Natural killer cell (primary cell): Measurements from ENCODE around the gene PRRX2. TPM values are rescaled to one million over a fixed set of nuclear protein-coding genes. Genes with fewer than 3 reads are reported as not detected.
A peak's percentile ranks its signal among the peaks of the same experiment; 100 is the strongest.

Source experiments
- ATAC-seq, 3 donors: fragments of 150-1000 bp in 2 of 3; fragments of 200-7000 bp in 1 of 3; cut with Tn5 transposase; 1 replicate in 1 of 3; 2 replicates in 2 of 3; pipeline ENCODE4 v1.10.0; 2021; ENCODE audit warnings: mild to moderate bottlenecking in 2 of 3, moderate library complexity in 2 of 3
- DNase-seq, 2 donors: peaks; one replicate each; pipeline versions ENCODE4 v3.0.0 to v3.0.0-alpha.2; 2013 to 2021; ENCODE audit warnings: mixed read lengths in 1 of 2
- H3K27ac ChIP-seq: one replicate; pipeline ENCODE4 v1.5.1; 2013; ENCODE audit warnings: mild to moderate bottlenecking, low read length
- H3K27me3 ChIP-seq: one replicate; pipeline ENCODE4 v1.6.1; 2013; ENCODE audit warnings: low read length; ENCODE audit not compliant: control insufficient read depth, insufficient read depth
- H3K36me3 ChIP-seq: one replicate; pipeline ENCODE4 v1.6.1; 2013; ENCODE audit warnings: low read length; ENCODE audit not compliant: control insufficient read depth, insufficient read depth
- H3K4me1 ChIP-seq: one replicate; pipeline ENCODE4 v1.6.1; 2013; ENCODE audit warnings: low read length; ENCODE audit not compliant: control insufficient read depth, insufficient read depth
- H3K4me3 ChIP-seq: one replicate; pipeline ENCODE4 v1.5.1; 2013; ENCODE audit warnings: low read length
- H3K9me3 ChIP-seq: one replicate; pipeline ENCODE4 v1.6.1; 2013; ENCODE audit warnings: low read length; ENCODE audit not compliant: control insufficient read depth, insufficient read depth
- H3K27ac Mint-ChIP-seq, 2 donors: one replicate each; pipeline ENCODE4 v1.8.0; 2022; ENCODE audit warnings: mild to moderate bottlenecking in 2 of 2, mixed read lengths in 2 of 2, moderate library complexity in 1 of 2
- H3K27me3 Mint-ChIP-seq, 2 donors: one replicate each; pipeline ENCODE4 v1.8.0; 2022; ENCODE audit warnings: low read depth in 2 of 2, mixed read lengths in 2 of 2
- H3K36me3 Mint-ChIP-seq: one replicate; pipeline ENCODE4 v1.8.0; 2022; ENCODE audit warnings: mixed read lengths
- H3K4me1 Mint-ChIP-seq, 2 donors: one replicate each; pipeline ENCODE4 v1.8.0; 2022; ENCODE audit warnings: mixed read lengths in 2 of 2
- H3K4me3 Mint-ChIP-seq: one replicate; pipeline ENCODE4 v1.8.0; 2022; ENCODE audit warnings: mild to moderate bottlenecking, moderate library complexity, mixed read lengths
- H3K9me3 Mint-ChIP-seq, 2 donors: one replicate each; pipeline ENCODE4 v1.8.0; 2022; ENCODE audit warnings: mixed read lengths in 2 of 2
- CTCF ChIP-seq: fragments of 200-600 bp; IDR thresholded peaks from one replicate; pipeline ENCODE4 v1.8.0; 2022; ENCODE audit warnings: antibody characterized with exemption
- WGBS: methylation state at CpG from one replicate; pipeline ENCODE4 v1.1.7; 2013; ENCODE audit warnings: missing lambda C conversion rate; ENCODE audit not compliant: insufficient coverage; 5-methylcytosine and 5-hydroxymethylcytosine counted together
- intact Hi-C: fragments of 100-400 bp; cut with micrococcal nuclease; formaldehyde crosslinking; loops from one replicate; pipeline ENCODE4 v1.14.2; 2022
- total RNA-seq, 4 donors: library from RNA; stranded (reverse); fragments of 120-200 nt in 1 of 4; gene quantifications; one replicate each; pipeline versions ENCODE4 v1.2.3 to v1.2.4, GENCODE V29; 2013 to 2022

Gene PRRX2
- total RNA-seq, 3 donors from 2014 or later (not counting 1 experiment from before 2014, with no cell fraction given), result not detected

GRCh38 chr9:129620669-129621295 is 44.7 kb upstream of the PRRX2 start, which contains the start of gene C9orf50:
Gene C9orf50 (minus strand): TSS chr9:129621101. CDS start chr9:129620574, 527 bp downstream.
- ATAC-seq (no peak), DNase-seq (no peak)
- H3K9me3 Mint-ChIP-seq, result no peaks in the 10 kb centered on the region
- Histone ChIP-seq H3K4me3 (no peak within 1 kb of the TSS), H3K9me3 (no peaks in the 10 kb centered on the region), H3K36me3 (no peaks in the 10 kb centered on the region), H3K27ac (no peak within 1 kb of the TSS), H3K4me1 (peaks cover 31% of the 10 kb centered on the region), H3K27me3 (peaks cover 25% of the 10 kb centered on the region)
- H3K4me1 Mint-ChIP-seq, result peaks cover 5 to 11% of the 10 kb centered on the region in 2 donors
- H3K36me3 Mint-ChIP-seq, result no peaks in the 10 kb centered on the region
- WGBS, result 40% methylated on average over 21 of the region's 21 CpGs
- intact Hi-C loops, result no loop called here
- no peak for TF ChIP-seq CTCF
- H3K27me3 Mint-ChIP-seq, result peaks cover 16 to 20% of the 10 kb centered on the region in 2 donors
- peak within 1 kb of the TSS; percentile 49 for H3K4me3 Mint-ChIP-seq
- H3K27ac Mint-ChIP-seq, result no peak within 1 kb of the TSS

- Histone ChIP-seq H3K27me3 (peaks cover 25% of the 10 kb centered on the region), H3K4me1 (peaks cover 50% of the 10 kb centered on the region), H3K9me3 (no peaks in the 10 kb centered on the region), H3K4me3 (no peak overlapping the region), H3K36me3 (no peaks in the 10 kb centered on the region), H3K27ac (no peak overlapping the region)
- ATAC-seq (no peak), DNase-seq (no peak)
- Mint-ChIP-seq H3K4me3 (peak overlapping the region; percentile 35), H3K36me3 (no peaks in the 10 kb centered on the region), H3K9me3 (no peaks in the 10 kb centered on the region), H3K27ac (no peak overlapping the region), H3K4me1 (peaks cover 26 to 29% of the 10 kb centered on the region in 2 donors), H3K27me3 (peaks cover 16 to 18% of the 10 kb centered on the region in 2 donors)
- intact Hi-C loops, result no loop called here
- 91% methylated on average over 6 of the region's 6 CpGs for WGBS
- no peak for TF ChIP-seq CTCF
These were observed 42.1 kb upstream of the PRRX2 start for GRCh38 chr9:129623331-129623730.

GRCh38 chr9:129624168-129624759 is 41.2 kb upstream of the PRRX2 start:
- peak in 1 of 3 donors; percentile 18 for ATAC-seq
- intact Hi-C loops, result loop anchor here (1.0 kb wide), 1 partner anchor 493 kb away; no protein-coding TSS in a partner anchor
- peak; percentile 79 for TF ChIP-seq CTCF
- no peaks in the 10 kb centered on the region for H3K36me3 Mint-ChIP-seq
- Histone ChIP-seq H3K9me3 (no peaks in the 10 kb centered on the region), H3K4me1 (peaks cover 54% of the 10 kb centered on the region), H3K36me3 (no peaks in the 10 kb centered on the region), H3K27ac (no peak overlapping the region), H3K4me3 (no peak overlapping the region), H3K27me3 (peaks cover 21% of the 10 kb centered on the region)
- WGBS, result 49% methylated on average over 12 of the region's 12 CpGs
- DNase-seq, result peak; percentile 66 to 83
- peaks cover 11 to 12% of the 10 kb centered on the region in 2 donors for H3K27me3 Mint-ChIP-seq
- peaks cover 34 to 36% of the 10 kb centered on the region in 2 donors for H3K4me1 Mint-ChIP-seq
- H3K4me3 Mint-ChIP-seq, result peak overlapping the region; percentile 84
- peak overlapping the region; percentile 51 to 93 for H3K27ac Mint-ChIP-seq
- no peaks in the 10 kb centered on the region for H3K9me3 Mint-ChIP-seq
